Stimulated activated CD8-positive, alpha-beta memory T cell treated with anti-CD3 and anti-CD28 coated beads, Interleukin-12 subunit alpha, Interleukin-12 subunit beta, amount 100 ng/mL, for 1 hour (primary cell): ENCODE results near the gene CLCN7.

Source experiments
- DNase-seq: peaks from one replicate; pipeline ENCODE4 v3.0.0-alpha.2; 2020; ENCODE audit warnings: low read depth

CLCN7 gene

GRCh38 chr16:1430759-1431496, 43.9 kb downstream of the CLCN7 start, which contains the start of gene PERCC1:
TSS of gene PERCC1 (plus strand) at chr16:1431078. CDS start at chr16:1432594, 1,516 bp downstream.
- no peak for DNase-seq

- no peak for DNase-seq
These were observed 44.5 kb downstream of the CLCN7 start for GRCh38 chr16:1430214-1430758.

GRCh38 chr16:1429631-1430030, 45.2 kb downstream of the CLCN7 start:
- no peak for DNase-seq

- DNase-seq, result no peak
These were observed 45.8 kb downstream of the CLCN7 start for GRCh38 chr16:1429012-1429411.

GRCh38 chr16:1428511-1428910, 46.3 kb downstream of the CLCN7 start:
- DNase-seq, result no peak

- DNase-seq, result no peak
These were observed 47.1 kb downstream of the CLCN7 start for GRCh38 chr16:1427473-1428461.

- no peak for DNase-seq
These were observed 47.9 kb downstream of the CLCN7 start for GRCh38 chr16:1426734-1427471.

GRCh38 chr16:1425616-1426370, 49.0 kb downstream of the CLCN7 start:
- DNase-seq, result no peak

- no peak for DNase-seq
These were observed 50.8 kb downstream of the CLCN7 start for GRCh38 chr16:1424028-1424427.

- no peak for DNase-seq
These were observed 52.8 kb downstream of the CLCN7 start for GRCh38 chr16:1422076-1422475.

- no peak for DNase-seq
These were observed 54.7 kb downstream of the CLCN7 start for GRCh38 chr16:1420111-1420539.

GRCh38 chr16:1416521-1416941, 58.3 kb downstream of the CLCN7 start:
- no peak for DNase-seq

- peak; percentile 75 for DNase-seq
These were observed 60.1 kb downstream of the CLCN7 start, which contains the start of gene UNKL for GRCh38 chr16:1414532-1415260. TSS of gene UNKL (minus strand) at chr16:1414704. CDS start at chr16:1414691, 13 bp downstream.

GRCh38 chr16:1413684-1414531, 60.9 kb downstream of the CLCN7 start:
- peak; percentile 35 for DNase-seq

- DNase-seq, result no peak
These were observed 62.0 kb downstream of the CLCN7 start for GRCh38 chr16:1412847-1413246.

- peak; percentile 96 for DNase-seq
These were observed 66.5 kb downstream of the CLCN7 start for GRCh38 chr16:1408171-1408837.

- no peak for DNase-seq
These were observed 67.1 kb downstream of the CLCN7 start for GRCh38 chr16:1407753-1408152.

- no peak for DNase-seq
These were observed 71.1 kb downstream of the CLCN7 start for GRCh38 chr16:1403733-1404132.

GRCh38 chr16:1403036-1403435, 71.8 kb downstream of the CLCN7 start:
- no peak for DNase-seq
